Prostate gland (tissue), 2 donors: Measurements from ENCODE around the gene ANG.

Experiments used
- CTCF ChIP-seq, 4 experiments: fragments of 200-600 bp in 2 of 4; fragments of 450-650 bp in 2 of 4; sonication (generic) in 2 of 4; IDR thresholded peaks; 1 replicate in 3 of 4; 2 replicates in 1 of 4; pipeline ENCODE4 v1.5.1; 2016 to 2019; ENCODE audit warnings: antibody characterized with exemption in 4 of 4, mild to moderate bottlenecking in 2 of 4, moderate library complexity in 2 of 4
- POLR2A ChIP-seq: fragments of 450-650 bp; IDR thresholded peaks from one replicate; pipeline ENCODE4 v1.6.1; 2016; ENCODE audit warnings: antibody characterized with exemption, mild to moderate bottlenecking
- POLR2AphosphoS5 ChIP-seq: sonication (generic); formaldehyde crosslinking; IDR thresholded peaks from one replicate; pipeline ENCODE4 v1.6.1; 2017; ENCODE audit warnings: antibody characterized with exemption

- no peak for TF ChIP-seq CTCF (IDR thresholded peaks at IDR 0.05)
- TF ChIP-seq POLR2A = no peak
- TF ChIP-seq POLR2AphosphoS5 = no peak
Observed at GRCh38 chr14:20698934-20699333, 10.4 kb downstream of the ANG start.
